Activated naive CD8-positive, alpha-beta T cell treated with anti-CD3 and anti-CD28 coated beads, Interleukin-2, amount 10 ng/mL, durations not matched to agents 7 days and 5 days (primary cell): ENCODE data around the gene SGMS2. TPM values are rescaled to one million over a fixed set of nuclear protein-coding genes. Genes with fewer than 3 reads are reported as not detected.

ENCODE experiments used
- ATAC-seq: fragments of 150-1000 bp; cut with Tn5 transposase; one replicate; pipeline ENCODE4 v1.10.0; 2021; ENCODE audit warnings: low read depth, moderate library complexity
- POLR2A ChIA-PET: fragments of 350-600 bp; sonication (Branson Sonifier 250); formaldehyde crosslinking; loops from one replicate; lab custom pipeline; 2021; ENCODE audit warnings: antibody characterized with exemption; lab: Charles Lee
- DNase-seq: peaks from one replicate; pipeline ENCODE4 v3.0.0; 2021
- H3K27ac Mint-ChIP-seq: one replicate; pipeline ENCODE4 v1.8.0; 2022; ENCODE audit warnings: mild to moderate bottlenecking, mixed read lengths
- H3K27me3 Mint-ChIP-seq: one replicate; pipeline ENCODE4 v1.8.0; 2022; ENCODE audit warnings: mild to moderate bottlenecking, moderate library complexity, mixed read lengths
- H3K36me3 Mint-ChIP-seq: one replicate; pipeline ENCODE4 v1.8.0; 2021; ENCODE audit warnings: mild to moderate bottlenecking, mixed read lengths
- H3K4me1 Mint-ChIP-seq: one replicate; pipeline ENCODE4 v1.8.0; 2021; ENCODE audit warnings: mixed read lengths
- H3K4me3 Mint-ChIP-seq: one replicate; pipeline ENCODE4 v1.8.0; 2022; ENCODE audit warnings: mild to moderate bottlenecking, moderate library complexity, mixed read lengths
- H3K9me3 Mint-ChIP-seq: one replicate; pipeline ENCODE4 v1.8.0; 2021; ENCODE audit warnings: mixed read lengths
- total RNA-seq, 2 experiments: library from RNA; stranded (reverse); gene quantifications; one replicate each; pipeline ENCODE4 v1.2.3, GENCODE V29; 2021

SGMS2 gene
- total RNA-seq, 2 experiments from 2014 or later, result not detected

DNA sequence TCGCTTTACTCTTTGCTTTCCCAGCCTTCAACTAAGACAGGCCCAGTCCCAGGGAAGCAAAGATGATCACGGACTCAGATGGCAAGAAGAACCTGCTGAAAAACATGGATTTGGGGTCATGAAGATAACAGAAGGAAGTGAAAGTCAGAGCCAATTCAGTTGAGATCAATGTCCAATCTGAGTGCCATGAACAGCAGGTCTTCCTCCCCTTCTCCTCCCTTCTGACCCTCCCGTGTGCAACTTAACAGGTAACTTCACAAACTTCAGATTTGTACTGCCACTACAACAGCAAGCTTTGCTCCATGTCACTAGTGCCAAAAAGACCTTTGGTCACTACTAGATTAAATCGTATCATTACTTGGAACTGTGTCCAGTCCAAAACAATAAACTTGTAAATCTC lies 15.5 kb upstream of the SGMS2 start:
- ATAC-seq (no peak), DNase-seq (no peak)
- Mint-ChIP-seq H3K36me3 (no peaks in the 10 kb centered on the region), H3K27ac (no peak overlapping the region), H3K9me3 (no peaks in the 10 kb centered on the region), H3K4me1 (no peaks in the 10 kb centered on the region), H3K27me3 (peaks cover 7% of the 10 kb centered on the region), H3K4me3 (no peak overlapping the region)
- POLR2A ChIA-PET, result no interaction called here

DNA sequence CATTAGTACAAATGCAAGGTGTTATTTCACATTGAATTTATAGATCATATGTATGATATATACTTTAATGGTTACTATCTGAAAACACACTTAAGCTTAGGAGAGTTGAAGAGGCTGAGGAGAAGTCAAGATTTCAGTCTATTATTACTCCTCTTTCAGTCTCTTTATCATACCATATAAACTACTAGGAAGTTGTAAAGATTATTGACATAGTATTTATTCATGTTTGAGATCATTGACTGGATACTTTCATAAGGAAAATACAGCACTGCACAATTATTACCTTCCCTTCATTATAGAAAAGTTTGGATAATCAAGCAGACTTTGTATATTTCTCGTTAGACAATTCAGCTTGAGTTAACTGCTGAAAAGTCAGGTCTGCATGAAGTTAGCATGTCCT lies 10.0 kb upstream of the SGMS2 start:
- no peak for DNase-seq
- no peak for ATAC-seq
- Mint-ChIP-seq H3K4me3 (no peak overlapping the region), H3K4me1 (peaks cover 5% of the 10 kb centered on the region), H3K9me3 (no peaks in the 10 kb centered on the region), H3K27ac (no peak overlapping the region), H3K27me3 (peaks cover 8% of the 10 kb centered on the region), H3K36me3 (no peaks in the 10 kb centered on the region)
- POLR2A ChIA-PET, result no interaction called here

DNA sequence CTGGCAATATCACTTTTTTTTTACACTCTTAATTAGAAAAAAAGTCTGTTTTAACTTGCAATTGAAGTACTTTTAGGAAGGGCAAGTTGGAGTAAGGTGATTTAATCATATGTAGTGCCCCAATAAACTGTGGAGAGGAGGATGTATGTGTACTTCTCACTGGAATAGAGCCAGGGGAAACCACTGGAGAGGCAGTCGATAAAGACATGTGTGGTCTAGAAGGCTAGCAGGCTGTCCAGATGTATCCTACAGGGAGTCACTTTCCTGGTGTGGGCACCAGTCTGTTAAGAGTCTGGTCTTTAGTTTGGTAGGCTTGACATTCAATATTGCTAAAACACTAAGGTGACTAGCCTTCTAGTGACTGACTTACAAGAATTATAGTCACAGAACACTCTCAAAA lies 9.6 kb upstream of the SGMS2 start:
- Mint-ChIP-seq H3K4me3 (no peak overlapping the region), H3K36me3 (no peaks in the 10 kb centered on the region), H3K9me3 (no peaks in the 10 kb centered on the region), H3K4me1 (peaks cover 5% of the 10 kb centered on the region), H3K27me3 (peaks cover 8% of the 10 kb centered on the region), H3K27ac (no peak overlapping the region)
- POLR2A ChIA-PET, result no interaction called here
- DNase-seq, result no peak
- ATAC-seq, result no peak

DNA sequence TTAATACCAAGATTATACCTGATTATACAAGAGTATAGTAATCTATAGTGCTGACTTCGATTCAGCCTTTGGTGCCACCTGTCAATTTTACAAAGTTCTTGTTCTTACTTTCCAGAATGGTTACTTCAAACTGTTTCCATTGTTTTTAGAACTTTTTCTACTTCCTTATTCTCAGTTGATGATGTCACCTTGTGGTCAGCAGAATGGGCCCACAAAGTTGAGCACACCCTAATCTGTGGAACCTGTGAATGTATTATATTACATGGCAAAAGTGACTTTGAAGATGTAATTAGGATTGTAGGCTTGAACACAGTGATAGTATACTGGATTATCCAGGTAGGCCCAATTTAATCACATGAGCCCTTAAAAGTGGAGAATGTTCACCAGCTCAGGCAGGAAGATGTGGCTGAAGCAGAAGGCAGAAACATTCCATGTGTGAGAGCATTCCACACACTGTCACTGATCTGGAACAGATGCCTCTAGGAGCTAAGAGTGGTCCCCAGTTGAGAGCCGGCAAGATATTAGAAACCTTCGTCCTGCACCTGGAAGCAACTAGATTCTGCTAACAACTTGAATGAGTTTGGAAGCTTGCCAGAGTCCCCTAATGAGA lies 6.3 kb upstream of the SGMS2 start:
- DNase-seq, result no peak
- POLR2A ChIA-PET, result no interaction called here
- Mint-ChIP-seq H3K4me3 (no peak overlapping the region), H3K27me3 (peaks cover 21% of the 10 kb centered on the region), H3K36me3 (no peaks in the 10 kb centered on the region), H3K4me1 (peaks cover 5% of the 10 kb centered on the region), H3K9me3 (no peaks in the 10 kb centered on the region), H3K27ac (no peak overlapping the region)
- no peak for ATAC-seq

DNA sequence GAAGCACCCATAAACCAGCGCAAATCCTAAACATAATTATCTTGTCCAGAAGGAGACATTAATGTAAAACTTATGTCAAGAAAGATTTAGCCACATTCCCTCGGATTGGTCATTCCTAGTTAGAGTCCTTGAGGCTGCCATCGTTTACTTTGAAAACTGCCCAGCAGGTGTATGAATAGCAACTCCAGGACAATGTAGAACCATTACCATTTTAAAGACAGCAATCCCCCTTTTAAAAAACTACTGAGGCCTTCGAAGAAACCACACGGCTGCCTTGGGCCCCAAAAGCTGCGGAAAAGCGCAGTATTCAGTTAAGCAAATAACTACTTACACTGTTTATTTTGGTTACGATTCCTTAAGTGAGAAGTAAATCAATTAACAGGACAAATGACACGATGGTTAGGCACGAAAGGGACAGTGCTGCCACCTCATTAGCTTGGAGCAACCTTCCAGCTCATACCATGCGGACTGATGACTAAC lies 822 bp upstream of the SGMS2 start:
- POLR2A ChIA-PET, result no interaction called here
- no peaks in the 10 kb centered on the region for H3K9me3 Mint-ChIP-seq
- H3K27ac Mint-ChIP-seq, result no peak overlapping the region
- no peak overlapping the region for H3K4me3 Mint-ChIP-seq
- H3K36me3 Mint-ChIP-seq, result no peaks in the 10 kb centered on the region
- H3K27me3 Mint-ChIP-seq, result peaks cover 71% of the 10 kb centered on the region
- ATAC-seq (no peak), DNase-seq (no peak)
- H3K4me1 Mint-ChIP-seq, result peaks cover 5% of the 10 kb centered on the region

DNA sequence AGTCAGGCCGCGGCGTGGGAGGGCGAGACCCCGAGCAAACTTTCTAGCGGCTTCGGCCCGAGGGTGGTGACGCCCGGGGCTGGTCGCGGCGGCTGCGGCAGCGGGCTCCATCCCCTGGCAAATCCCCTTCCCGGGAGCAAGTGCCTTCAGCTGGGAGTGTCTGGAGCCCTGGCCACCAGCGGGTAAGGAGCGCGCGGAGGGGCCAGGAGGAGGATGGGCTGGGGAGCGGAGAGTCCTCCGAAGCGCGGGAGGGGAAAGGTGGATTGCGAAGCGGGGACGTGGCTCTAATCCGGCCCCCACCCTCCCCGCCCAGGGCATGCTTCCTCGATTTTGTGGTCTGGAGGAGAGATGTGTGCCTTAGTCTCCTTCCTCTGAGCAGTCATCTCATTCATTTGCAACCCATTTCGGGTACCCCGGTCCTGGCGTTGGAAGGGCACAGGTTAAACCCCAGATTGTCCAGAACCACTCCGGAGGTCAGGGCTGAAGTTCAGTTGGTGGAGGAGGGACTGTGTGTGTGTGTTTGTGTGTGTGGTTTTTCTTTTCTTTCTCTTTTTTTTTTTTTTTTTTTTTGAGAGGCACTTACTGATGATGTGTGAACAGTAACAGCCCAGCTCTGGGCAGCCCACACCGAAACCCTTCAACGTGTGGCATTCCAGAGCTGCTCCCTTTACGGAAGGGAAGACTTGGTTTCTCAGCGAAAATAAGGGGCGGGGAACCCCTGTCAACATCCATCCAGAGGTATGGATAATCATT lies 516 bp downstream of the SGMS2 start:
- Mint-ChIP-seq H3K4me3 (peak overlapping the region; percentile 74), H3K36me3 (no peaks in the 10 kb centered on the region), H3K27me3 (peaks cover 67% of the 10 kb centered on the region), H3K4me1 (peaks cover 5% of the 10 kb centered on the region), H3K9me3 (no peaks in the 10 kb centered on the region), H3K27ac (no peak overlapping the region)
- POLR2A ChIA-PET, result no interaction called here
- DNase-seq, result no peak
- ATAC-seq, result peak; percentile 31

DNA sequence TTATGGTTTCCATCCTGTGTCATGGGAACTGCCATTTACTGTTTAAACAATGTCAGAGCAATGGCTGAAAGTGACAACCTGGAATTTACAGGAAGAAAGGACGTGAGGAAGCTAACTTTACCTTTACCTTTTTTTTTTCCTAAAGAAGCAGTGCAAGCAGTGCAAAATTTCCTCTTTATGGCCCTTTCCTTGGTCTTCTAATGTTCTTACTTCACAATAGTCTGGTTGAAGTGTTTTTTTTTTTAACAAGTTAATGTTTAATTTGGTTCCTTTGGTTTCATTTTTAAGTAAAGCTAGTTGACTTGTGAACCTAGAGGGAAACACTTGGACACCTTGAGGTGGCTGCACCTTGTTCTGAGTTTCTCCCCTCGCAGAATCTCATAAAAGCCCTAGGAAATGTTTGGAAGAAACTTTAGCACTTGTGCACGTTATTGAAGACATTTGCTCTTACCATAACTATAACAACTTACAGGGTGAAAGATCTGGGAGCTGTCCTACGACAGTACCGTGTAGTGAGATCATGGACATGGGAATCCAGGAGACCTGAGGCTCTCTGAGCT lies 1.8 kb downstream of the SGMS2 start:
- no peaks in the 10 kb centered on the region for H3K9me3 Mint-ChIP-seq
- ATAC-seq (no peak), DNase-seq (no peak)
- no peaks in the 10 kb centered on the region for H3K36me3 Mint-ChIP-seq
- peaks cover 63% of the 10 kb centered on the region for H3K27me3 Mint-ChIP-seq
- no peak overlapping the region for H3K4me3 Mint-ChIP-seq
- peaks cover 5% of the 10 kb centered on the region for H3K4me1 Mint-ChIP-seq
- POLR2A ChIA-PET, result no interaction called here
- no peak overlapping the region for H3K27ac Mint-ChIP-seq

- POLR2A ChIA-PET, result no interaction called here
- no peak overlapping the region for H3K4me3 Mint-ChIP-seq
- H3K36me3 Mint-ChIP-seq, result no peaks in the 10 kb centered on the region
- H3K4me1 Mint-ChIP-seq, result peaks cover 5% of the 10 kb centered on the region
- DNase-seq (no peak), ATAC-seq (no peak)
- no peaks in the 10 kb centered on the region for H3K9me3 Mint-ChIP-seq
- H3K27ac Mint-ChIP-seq, result no peak overlapping the region
- peaks cover 49% of the 10 kb centered on the region for H3K27me3 Mint-ChIP-seq
Measured at GRCh38 chr4:107828315-107829090, 3.8 kb downstream of the SGMS2 start.

DNA sequence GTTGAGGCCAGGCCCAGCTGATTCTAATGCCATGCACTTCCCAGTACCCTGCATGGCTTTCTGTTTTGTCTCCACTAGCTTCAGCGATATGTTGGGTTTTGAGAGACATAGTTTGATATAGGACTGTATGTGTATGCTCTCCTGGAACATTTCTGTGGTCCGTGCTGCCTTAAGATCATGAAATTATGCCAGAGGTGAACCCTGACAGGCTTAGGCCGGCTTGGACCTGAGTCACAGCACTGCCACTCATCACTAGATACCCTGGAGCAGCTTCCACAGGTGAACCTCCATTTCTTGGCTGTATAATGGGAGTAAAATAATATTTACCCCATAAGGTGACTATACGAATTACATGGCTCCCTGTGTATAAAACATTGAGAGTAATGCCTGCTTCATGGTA lies 6.4 kb downstream of the SGMS2 start:
- Mint-ChIP-seq H3K9me3 (no peaks in the 10 kb centered on the region), H3K36me3 (no peaks in the 10 kb centered on the region), H3K27ac (no peak overlapping the region), H3K27me3 (peaks cover 30% of the 10 kb centered on the region), H3K4me3 (no peak overlapping the region), H3K4me1 (no peaks in the 10 kb centered on the region)
- POLR2A ChIA-PET, result no interaction called here
- DNase-seq (no peak), ATAC-seq (no peak)

DNA sequence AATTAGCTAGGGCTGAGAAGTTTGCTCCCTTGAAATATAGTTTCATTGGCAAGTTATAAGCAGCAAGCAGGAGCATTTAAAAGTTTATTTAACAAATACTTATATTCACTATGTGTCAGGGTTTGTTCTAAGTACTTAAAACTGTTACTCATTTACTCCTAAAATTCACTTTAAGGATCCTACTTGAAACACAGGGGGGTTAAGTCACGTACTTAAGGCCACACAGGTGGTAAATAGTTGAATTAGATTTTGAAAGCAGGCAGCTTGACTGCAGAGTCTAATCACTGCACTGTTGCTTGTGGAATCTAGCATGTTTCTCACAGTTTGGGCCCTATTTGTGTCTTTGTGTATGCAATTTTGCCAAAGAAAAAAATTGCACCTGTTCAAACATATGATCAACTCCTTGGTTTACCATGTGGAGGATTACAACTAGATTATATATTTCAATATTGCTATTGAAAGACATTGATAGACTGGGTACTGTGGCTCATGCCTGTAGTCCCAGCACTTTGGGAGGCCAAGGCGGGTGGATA lies 7.6 kb downstream of the SGMS2 start:
- no peaks in the 10 kb centered on the region for H3K36me3 Mint-ChIP-seq
- no peak overlapping the region for H3K27ac Mint-ChIP-seq
- POLR2A ChIA-PET, result no interaction called here
- no peaks in the 10 kb centered on the region for H3K4me1 Mint-ChIP-seq
- ATAC-seq, result no peak
- H3K4me3 Mint-ChIP-seq, result no peak overlapping the region
- peaks cover 19% of the 10 kb centered on the region for H3K27me3 Mint-ChIP-seq
- no peak for DNase-seq
- no peaks in the 10 kb centered on the region for H3K9me3 Mint-ChIP-seq

DNA sequence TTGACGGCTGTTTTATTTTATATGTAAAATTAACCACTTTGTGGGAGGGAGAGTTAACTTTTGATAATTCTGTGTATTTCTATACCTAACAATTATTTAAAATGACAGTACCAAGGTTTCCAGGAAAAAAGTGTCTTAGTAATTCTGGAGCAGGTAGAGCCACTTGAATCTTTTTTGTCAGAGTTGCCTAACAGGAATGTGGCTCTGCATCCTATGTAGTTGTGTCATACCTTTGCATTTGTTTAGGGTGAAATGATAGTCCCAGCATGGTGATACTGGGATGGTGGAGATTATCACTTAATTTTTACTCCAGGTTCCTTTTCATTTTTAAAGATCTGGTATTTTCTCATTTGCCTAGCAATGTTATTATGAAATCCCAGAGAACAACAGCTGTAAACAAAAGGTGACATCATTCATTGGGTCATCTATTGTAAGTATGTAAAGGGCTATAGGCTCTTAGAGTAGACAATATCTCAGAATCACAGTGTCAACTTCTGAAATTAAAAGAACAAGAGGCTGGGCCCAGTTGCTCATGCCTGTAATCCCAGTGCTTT lies 9.6 kb downstream of the SGMS2 start:
- POLR2A ChIA-PET, result no interaction called here
- DNase-seq (no peak), ATAC-seq (no peak)
- H3K27me3 Mint-ChIP-seq, result peaks cover 2% of the 10 kb centered on the region
- no peaks in the 10 kb centered on the region for H3K9me3 Mint-ChIP-seq
- no peak overlapping the region for H3K4me3 Mint-ChIP-seq
- H3K4me1 Mint-ChIP-seq, result peaks cover 2% of the 10 kb centered on the region
- no peak overlapping the region for H3K27ac Mint-ChIP-seq
- H3K36me3 Mint-ChIP-seq, result no peaks in the 10 kb centered on the region

GRCh38 chr4:107835406-107835805 lies 10.7 kb downstream of the SGMS2 start:
- DNase-seq, result no peak
- Mint-ChIP-seq H3K4me3 (no peak overlapping the region), H3K27me3 (peaks cover 2% of the 10 kb centered on the region), H3K9me3 (no peaks in the 10 kb centered on the region), H3K36me3 (no peaks in the 10 kb centered on the region), H3K27ac (no peak overlapping the region), H3K4me1 (peaks cover 2% of the 10 kb centered on the region)
- POLR2A ChIA-PET, result no interaction called here
- ATAC-seq, result no peak

DNA sequence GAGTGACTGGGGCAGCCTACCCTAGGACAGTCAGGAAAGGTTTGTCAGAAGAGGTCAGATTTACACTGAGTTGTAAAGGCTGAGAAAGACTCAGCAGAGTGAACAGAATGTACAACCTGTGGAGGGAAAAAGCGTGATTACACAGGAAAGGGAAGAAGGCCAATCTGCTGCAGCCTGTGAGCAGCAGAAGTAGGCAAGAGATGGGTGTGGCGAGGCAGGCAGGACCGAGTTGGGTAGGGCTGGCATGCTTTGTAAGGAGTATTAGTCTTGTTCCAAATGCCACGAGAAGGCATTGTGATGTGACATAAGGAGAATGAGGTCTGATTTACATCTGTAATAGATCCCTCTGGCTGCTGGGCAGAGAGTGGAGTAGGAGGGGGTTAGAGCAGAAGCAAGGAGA lies 12.6 kb downstream of the SGMS2 start:
- POLR2A ChIA-PET, result no interaction called here
- Mint-ChIP-seq H3K9me3 (no peaks in the 10 kb centered on the region), H3K4me3 (no peak overlapping the region), H3K27me3 (peaks cover 9% of the 10 kb centered on the region), H3K27ac (no peak overlapping the region), H3K36me3 (no peaks in the 10 kb centered on the region), H3K4me1 (peaks cover 2% of the 10 kb centered on the region)
- ATAC-seq (no peak), DNase-seq (no peak)
